ENCODE data around the gene RAB17.

The RAB17 gene

GRCh38 chr2:237577956-237578870 is 12.3 kb downstream of the RAB17 start:
- no peak for DNase-seq (ENCODE audit: low spot score)

DNA sequence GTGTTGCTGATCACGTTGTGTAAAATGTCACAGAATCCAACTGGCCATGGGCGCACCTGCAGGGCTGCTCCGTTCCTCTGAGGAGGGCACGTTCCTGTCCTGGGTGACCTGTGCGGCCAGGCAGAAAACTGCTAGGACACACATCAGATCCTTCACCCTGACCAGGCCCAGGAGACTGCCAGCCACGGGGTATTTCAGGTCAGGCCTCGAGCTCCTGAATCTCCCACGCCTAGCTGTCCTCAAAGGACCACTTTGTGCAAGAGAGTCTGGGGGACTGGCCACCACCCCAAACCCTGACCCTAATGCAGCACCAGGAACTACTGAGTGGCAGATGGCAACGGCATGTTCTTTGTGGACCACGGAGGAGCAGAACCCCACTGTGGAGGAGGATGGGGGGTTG is 13.1 kb downstream of the RAB17 start:
- DNase-seq (ENCODE audit: low spot score) = no peak

GRCh38 chr2:237576974-237577373 is 13.6 kb downstream of the RAB17 start:
- no peak for DNase-seq (ENCODE audit: low spot score)

DNA sequence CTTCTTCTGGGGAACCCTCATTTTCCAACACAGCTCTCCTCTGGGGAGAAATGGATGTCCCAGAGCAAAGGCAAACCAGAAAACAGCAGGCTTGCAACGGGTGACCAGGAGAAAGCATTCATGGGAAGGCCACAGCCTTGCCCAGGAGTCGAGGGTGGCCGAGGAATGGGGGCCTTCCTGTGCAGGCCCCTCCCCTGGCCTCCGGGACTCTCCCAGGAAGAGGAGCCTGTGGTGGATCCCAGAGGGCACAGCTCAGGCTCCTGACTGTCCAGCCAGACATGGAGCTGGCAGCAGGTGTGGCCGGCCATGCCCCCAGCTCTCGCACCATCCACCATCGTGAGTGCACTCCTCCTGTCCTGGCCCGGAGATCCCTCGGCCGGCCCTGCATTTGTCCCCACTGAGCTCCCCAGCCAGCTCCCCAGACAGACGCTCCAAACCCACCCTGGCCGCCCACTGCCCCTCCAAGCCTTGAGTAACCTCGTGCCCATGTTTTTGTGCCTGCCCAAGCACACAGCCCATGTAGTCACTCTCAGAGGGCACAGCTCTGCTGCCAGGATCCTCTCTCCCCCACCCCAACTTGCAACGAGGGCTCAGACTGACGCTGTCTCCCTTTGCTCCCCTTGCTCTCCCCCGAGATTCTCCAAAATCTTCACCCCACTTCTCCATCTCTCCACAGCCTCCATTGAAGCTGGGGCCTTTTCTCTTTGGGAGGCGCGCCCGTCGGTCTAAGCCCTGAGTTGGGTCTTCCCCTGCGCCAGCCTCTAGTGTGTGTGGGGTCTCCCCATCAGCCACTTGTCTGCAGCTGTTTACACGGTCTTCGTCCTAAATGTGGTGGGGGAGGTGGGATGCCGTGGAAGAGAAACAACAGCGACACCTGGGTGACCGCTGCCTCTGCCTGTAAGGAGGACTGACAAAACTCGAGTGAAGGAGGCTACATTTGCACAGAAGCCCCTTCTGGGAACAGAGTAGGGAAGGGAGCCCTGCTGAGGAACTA is 14.4 kb downstream of the RAB17 start:
- no peak for DNase-seq (ENCODE audit: low spot score)

DNA sequence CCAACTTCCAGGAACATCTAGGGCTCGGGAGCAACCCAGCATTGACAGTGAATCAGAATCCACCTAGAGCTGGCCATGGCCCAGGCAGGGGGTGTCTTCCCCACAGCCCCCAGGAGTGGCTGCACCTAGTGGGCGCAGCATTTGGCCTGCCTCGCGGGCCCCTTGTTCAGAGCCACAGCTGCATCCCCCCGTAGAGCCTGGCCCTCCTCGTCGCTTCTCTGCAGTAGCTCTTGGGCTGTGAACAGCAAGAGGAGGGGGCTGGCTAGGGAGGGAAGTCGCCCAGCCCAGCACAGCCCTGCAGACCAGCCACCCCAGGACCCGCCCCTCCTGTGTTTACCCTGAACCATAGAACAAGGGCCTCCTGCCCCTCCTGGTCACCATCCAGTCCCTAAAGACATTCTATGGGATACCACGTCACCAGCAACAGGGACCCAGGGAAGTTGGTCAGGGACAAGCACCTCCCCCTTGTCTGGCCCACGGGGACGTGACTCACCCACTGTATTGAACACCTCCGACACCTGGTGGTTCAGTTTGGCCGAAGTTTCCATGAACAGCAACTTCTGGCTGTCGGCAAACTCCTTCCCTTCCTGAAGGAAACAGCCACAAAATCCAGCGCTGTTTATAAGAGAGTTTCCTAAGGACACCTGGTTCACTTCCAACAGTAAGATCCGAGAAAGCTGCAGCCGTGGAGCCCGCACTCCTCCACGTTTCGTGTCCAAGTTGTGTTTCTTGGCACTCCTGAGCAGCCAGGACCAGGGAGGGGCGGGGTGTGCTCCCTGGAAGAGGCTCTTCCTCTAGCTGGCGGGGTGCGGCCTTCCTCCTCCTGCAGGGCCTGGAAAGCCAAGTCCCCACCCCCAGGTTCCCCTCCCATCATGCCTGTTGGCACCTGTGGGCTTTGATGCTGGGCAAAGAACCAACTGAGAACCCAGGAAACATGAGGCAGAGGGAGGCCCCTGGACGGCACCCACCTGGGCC is 15.4 kb downstream of the RAB17 start:
- DNase-seq (ENCODE audit: low spot score) = no peak

DNA sequence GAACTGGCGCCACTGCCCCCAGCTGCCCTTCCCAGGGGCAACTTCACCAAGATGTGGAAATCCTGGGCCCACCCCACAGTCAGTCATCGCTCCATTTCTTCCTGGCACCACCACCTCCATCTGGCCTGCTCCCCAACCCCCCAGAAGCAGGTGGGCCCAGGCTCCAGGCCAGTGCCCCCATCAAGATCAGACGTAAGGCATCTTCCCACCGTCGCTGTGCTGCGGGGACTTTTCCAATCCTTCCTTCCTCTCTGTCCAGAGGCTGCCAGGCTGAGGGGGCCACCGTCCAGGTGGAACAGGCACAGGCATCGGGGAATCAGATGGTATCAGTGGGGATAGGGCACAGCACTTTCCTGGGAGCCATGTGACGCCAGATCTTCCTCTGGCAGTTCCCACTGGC is 16.1 kb downstream of the RAB17 start:
- DNase-seq (ENCODE audit: low spot score) = no peak

- no peak for DNase-seq (ENCODE audit: low spot score)
Observed at GRCh38 chr2:237573721-237574415, 16.7 kb downstream of the RAB17 start.

- DNase-seq (ENCODE audit: low spot score) = no peak
Observed at GRCh38 chr2:237572742-237573101, 17.8 kb downstream of the RAB17 start.

DNA sequence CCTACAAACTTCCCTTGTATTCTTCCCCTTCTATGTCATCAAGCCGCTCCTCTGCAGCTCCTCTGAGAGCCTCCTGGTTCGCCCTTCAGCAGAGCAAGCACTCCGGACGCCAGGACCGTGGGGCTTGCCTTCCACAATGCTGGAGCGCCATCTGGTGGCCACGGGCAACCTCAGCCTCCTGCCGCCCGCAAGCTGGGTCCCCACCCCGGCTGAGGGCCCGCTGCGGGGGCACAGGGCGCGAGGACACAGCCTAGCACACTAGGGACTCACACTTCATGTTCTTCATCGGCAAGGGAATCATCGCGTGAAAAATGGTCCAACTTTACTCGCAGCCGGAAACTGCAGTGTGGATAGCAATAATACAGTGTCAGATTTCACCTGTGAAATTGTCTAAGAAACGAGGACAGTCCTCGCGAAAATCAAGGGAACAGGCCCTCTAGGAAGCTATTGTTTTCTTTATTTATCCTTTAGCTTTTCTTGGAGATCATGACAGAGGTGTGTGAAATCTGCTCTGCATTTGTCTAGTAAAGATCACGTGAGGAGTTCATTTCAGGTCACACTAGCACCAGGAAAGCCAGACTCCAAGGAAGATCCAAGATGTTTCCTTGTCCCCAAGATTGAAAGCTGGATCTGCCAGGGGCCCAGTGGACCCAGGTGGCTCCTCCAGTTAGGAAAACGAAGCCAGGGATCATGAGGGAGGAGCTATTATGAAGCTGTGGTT is 18.4 kb downstream of the RAB17 start:
- DNase-seq (ENCODE audit: low spot score) = peak; percentile 99

GRCh38 chr2:237571551-237571950 is 19.0 kb downstream of the RAB17 start:
- no peak for DNase-seq (ENCODE audit: low spot score)

DNA sequence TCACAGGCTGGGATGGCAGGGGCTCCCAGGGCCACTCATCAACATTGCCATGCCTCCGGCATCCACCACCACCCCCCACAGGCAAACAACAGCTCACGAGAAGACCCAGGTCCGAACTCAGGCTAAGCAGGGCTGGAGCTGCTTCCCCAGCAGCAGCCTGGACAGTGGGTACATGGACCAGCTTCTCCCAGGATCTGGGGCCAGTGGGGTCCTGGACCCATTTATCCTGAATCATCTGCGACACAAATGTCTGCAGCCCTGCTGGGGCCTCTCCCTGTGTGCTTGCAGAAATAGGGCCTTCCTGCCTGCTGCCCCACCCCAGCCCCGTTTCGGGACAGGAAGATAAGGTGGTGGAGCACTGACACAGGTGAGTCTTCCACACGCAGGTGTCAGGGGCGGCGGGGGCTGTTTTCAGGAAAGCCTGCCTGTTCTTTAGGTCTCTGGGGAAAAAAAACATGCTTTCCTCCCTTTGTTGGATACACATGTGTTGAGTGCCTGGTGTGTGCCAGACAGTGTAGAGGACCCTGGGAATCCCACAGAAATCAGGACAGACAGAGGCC is 19.7 kb downstream of the RAB17 start:
- no peak for DNase-seq (ENCODE audit: low spot score)

GRCh38 chr2:237569896-237570295 is 20.6 kb downstream of the RAB17 start:
- DNase-seq (ENCODE audit: low spot score) = no peak

- no peak for DNase-seq (ENCODE audit: low spot score)
Observed at GRCh38 chr2:237569041-237569440, 21.5 kb downstream of the RAB17 start.

GRCh38 chr2:237568121-237568660 is 22.3 kb downstream of the RAB17 start:
- DNase-seq (ENCODE audit: low spot score) = no peak

DNA sequence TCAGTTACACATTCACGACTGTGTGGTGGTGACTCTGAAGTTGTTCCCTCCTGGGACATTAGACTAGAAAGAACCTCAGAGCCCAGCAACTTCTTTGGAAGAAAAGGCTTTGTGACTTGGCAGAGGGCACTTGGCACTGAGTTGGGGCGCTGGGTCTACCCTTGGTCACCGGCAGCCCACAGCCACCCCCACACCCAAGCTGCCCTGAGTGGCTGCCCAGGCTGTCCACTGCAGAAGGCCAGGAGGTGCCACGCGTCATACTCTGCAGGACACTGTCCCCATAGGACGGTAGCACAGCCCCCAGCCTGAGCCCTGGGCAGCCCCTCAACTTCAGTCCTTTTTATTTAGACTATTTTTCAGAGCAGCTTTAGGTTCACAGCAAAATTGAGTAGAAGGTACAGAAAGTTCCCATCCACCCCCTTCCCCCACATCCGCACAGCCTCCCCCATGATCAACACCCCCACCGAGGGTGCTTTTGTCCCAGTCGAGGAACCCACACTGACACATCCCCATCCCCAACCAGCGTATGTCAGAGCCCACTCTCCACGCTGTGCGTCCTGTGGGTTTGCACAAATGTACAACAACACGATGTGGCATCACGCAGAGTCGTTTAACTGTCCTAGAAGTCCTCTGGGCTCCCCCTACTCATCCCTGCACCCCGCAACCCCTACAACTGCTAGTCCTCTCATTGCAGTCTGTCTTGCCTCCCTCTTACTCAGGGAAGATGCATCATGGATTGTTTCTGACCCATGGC is 23.1 kb downstream of the RAB17 start:
- no peak for DNase-seq (ENCODE audit: low spot score)

DNA sequence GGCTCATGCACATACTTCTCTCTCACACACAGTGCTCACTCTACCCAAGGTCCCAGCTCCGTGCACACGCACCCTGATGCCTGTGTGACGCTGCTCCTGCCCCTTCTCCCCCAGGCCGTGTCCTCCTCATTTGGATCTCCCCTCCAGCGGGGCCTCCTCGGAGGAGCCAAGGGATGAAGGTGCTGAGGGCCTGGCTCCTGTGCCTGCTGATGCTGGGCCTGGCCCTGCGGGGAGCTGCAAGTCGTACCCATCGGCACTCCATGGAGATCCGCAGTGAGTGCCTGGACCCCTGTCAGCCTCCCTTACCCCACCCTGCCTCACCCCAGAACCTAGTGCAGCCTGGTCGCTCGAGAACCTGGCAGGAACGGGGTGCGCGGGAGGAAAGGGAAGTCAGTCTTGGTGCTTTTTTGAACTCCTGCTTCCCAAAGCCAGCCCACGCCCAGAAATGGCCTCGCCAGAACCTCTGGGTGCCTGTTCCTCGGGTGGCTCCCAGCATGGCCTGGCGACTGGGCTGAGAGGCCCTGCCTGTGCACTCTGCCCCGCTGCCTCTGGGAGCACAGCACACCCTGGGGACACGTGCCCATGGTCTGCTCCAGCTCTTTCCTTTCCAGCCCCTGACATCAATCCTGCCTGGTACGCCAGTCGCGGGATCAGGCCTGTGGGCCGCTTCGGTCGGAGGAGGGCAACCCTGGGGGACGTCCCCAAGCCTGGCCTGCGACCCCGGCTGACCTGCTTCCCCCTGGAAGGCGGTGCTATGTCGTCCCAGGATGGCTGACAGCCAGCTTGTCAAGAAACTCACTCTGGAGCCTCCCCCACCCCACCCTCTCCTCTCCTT is 23.9 kb downstream of the RAB17 start, which contains the start of gene PRLH:
PRLH (plus strand) TSS at position 174 of the 835 bp plus-strand sequence; CDS start at position 174, 0 bp downstream.
- no peak for DNase-seq (ENCODE audit: low spot score)

DNA sequence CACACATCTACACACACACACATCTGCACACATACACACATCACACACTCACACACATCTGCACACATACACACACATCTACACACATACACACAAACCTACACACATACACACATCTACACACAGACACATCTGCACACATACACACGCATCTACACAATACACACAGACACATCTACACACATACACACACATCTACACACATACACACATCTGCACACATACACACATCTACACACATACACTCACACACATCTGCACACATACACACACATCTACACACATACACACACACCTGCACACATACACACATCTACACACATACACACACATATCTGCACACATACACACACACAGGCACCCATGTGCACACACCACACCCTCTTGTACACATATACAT is 24.6 kb downstream of the RAB17 start:
- DNase-seq (ENCODE audit: low spot score) = no peak
